Neural crest cell (in vitro differentiated cells): ENCODE results near the gene ANAPC4. TPM values are rescaled to one million over a fixed set of nuclear protein-coding genes. Genes with fewer than 3 reads are reported as not detected.
A peak's percentile ranks its signal among the peaks of the same experiment; 100 is the strongest.

ENCODE experiments used
- DNase-seq: peaks from one replicate; pipeline ENCODE4 v3.0.0; 2021; ENCODE audit warnings: low read depth, mixed read lengths, low spot score
- H3K27ac Mint-ChIP-seq: one replicate; pipeline ENCODE4 v1.8.0; 2021; ENCODE audit warnings: mild to moderate bottlenecking, mixed read lengths; ENCODE audit not compliant: unreplicated experiment
- H3K27me3 Mint-ChIP-seq: 2 replicates; pipeline ENCODE4 v1.8.0; 2021; ENCODE audit warnings: low read depth, mild to moderate bottlenecking, mixed read lengths
- H3K36me3 Mint-ChIP-seq: 2 replicates; pipeline ENCODE4 v1.8.0; 2021; ENCODE audit warnings: low read depth, mild to moderate bottlenecking, mixed read lengths
- H3K4me1 Mint-ChIP-seq: 2 replicates; pipeline ENCODE4 v1.8.0; 2021; ENCODE audit warnings: mixed read lengths
- H3K4me3 Mint-ChIP-seq: one replicate; pipeline ENCODE4 v1.8.0; 2021; ENCODE audit warnings: mild to moderate bottlenecking, mixed read lengths
- H3K9me3 Mint-ChIP-seq: 2 replicates; pipeline ENCODE4 v1.8.0; 2021; ENCODE audit warnings: mixed read lengths
- CTCF ChIP-seq: fragments of 200-600 bp; sonication (generic); conservative IDR thresholded peaks from 2 replicates; pipeline ENCODE4 v1.5.0; 2021; ENCODE audit warnings: antibody characterized with exemption, mild to moderate bottlenecking
- total RNA-seq: library from RNA; stranded (reverse); gene quantifications from 2 replicates; pipeline ENCODE4 v1.2.1, GENCODE V29; 2021

ANAPC4 gene
- total RNA-seq, 1 donor from 2014 or later: 34.1 TPM

GRCh38 chr4:25351777-25352416 is 25.2 kb upstream of the ANAPC4 start:
- H3K27ac Mint-ChIP-seq: no peak overlapping the region
- H3K27me3 Mint-ChIP-seq: no peaks in the 10 kb centered on the region
- no peak for DNase-seq
- H3K9me3 Mint-ChIP-seq: no peaks in the 10 kb centered on the region
- TF ChIP-seq CTCF: no peak
- no peak overlapping the region for H3K4me3 Mint-ChIP-seq
- no peaks in the 10 kb centered on the region for H3K36me3 Mint-ChIP-seq
- H3K4me1 Mint-ChIP-seq: no peaks in the 10 kb centered on the region

GRCh38 chr4:25356068-25356467 is 21.0 kb upstream of the ANAPC4 start:
- H3K27me3 Mint-ChIP-seq: no peaks in the 10 kb centered on the region
- TF ChIP-seq CTCF: no peak
- H3K4me3 Mint-ChIP-seq: no peak overlapping the region
- H3K4me1 Mint-ChIP-seq: no peaks in the 10 kb centered on the region
- H3K27ac Mint-ChIP-seq: no peak overlapping the region
- H3K36me3 Mint-ChIP-seq: peaks cover 25% of the 10 kb centered on the region
- no peak for DNase-seq
- peaks cover 2% of the 10 kb centered on the region for H3K9me3 Mint-ChIP-seq

GRCh38 chr4:25358515-25359275 is 18.4 kb upstream of the ANAPC4 start:
- Mint-ChIP-seq H3K9me3 (peaks cover 2% of the 10 kb centered on the region), H3K36me3 (peaks cover 33% of the 10 kb centered on the region), H3K4me3 (no peak overlapping the region), H3K4me1 (no peaks in the 10 kb centered on the region), H3K27me3 (no peaks in the 10 kb centered on the region), H3K27ac (no peak overlapping the region)
- TF ChIP-seq CTCF: no peak
- no peak for DNase-seq

- H3K36me3 Mint-ChIP-seq: peaks cover 33% of the 10 kb centered on the region
- H3K4me3 Mint-ChIP-seq: no peak overlapping the region
- no peaks in the 10 kb centered on the region for H3K27me3 Mint-ChIP-seq
- DNase-seq: no peak
- H3K9me3 Mint-ChIP-seq: peaks cover 2% of the 10 kb centered on the region
- no peaks in the 10 kb centered on the region for H3K4me1 Mint-ChIP-seq
- no peak for TF ChIP-seq CTCF
- peak overlapping the region; percentile 19 for H3K27ac Mint-ChIP-seq
Measured at GRCh38 chr4:25361253-25361652, 15.8 kb upstream of the ANAPC4 start.

GRCh38 chr4:25367004-25367621 is 9.9 kb upstream of the ANAPC4 start:
- H3K9me3 Mint-ChIP-seq: no peaks in the 10 kb centered on the region
- no peak overlapping the region for H3K4me3 Mint-ChIP-seq
- no peaks in the 10 kb centered on the region for H3K4me1 Mint-ChIP-seq
- peak; percentile 88 for TF ChIP-seq CTCF
- no peaks in the 10 kb centered on the region for H3K36me3 Mint-ChIP-seq
- no peak for DNase-seq
- H3K27me3 Mint-ChIP-seq: no peaks in the 10 kb centered on the region
- H3K27ac Mint-ChIP-seq: no peak overlapping the region
